WTC11 (cell line): Measurements from ENCODE around the gene CCDC107.

Experiments
- CBFB ChIP-seq: sonication (generic); formaldehyde crosslinking; IDR thresholded peaks from 2 replicates; pipeline ENCODE4 v1.8.1; 2022; ENCODE audit warnings: mild to moderate bottlenecking, low read depth, missing genetic modification reagents
- GABPB1 ChIP-seq: sonication (generic); formaldehyde crosslinking; IDR thresholded peaks from 2 replicates; pipeline ENCODE4 v1.8.1; 2023; ENCODE audit warnings: mild to moderate bottlenecking, missing genetic modification reagents
- NR2C2 ChIP-seq: sonication (generic); formaldehyde crosslinking; IDR thresholded peaks from 2 replicates; pipeline ENCODE4 v1.8.0; 2022; ENCODE audit warnings: mild to moderate bottlenecking, missing genetic modification reagents
- NR3C1 ChIP-seq: sonication (generic); formaldehyde crosslinking; conservative IDR thresholded peaks from 2 replicates; pipeline ENCODE4 v1.8.1; 2023; ENCODE audit warnings: low read depth, mild to moderate bottlenecking, missing genetic modification reagents
- SMAD3 ChIP-seq: sonication (generic); formaldehyde crosslinking; IDR thresholded peaks from 2 replicates; pipeline ENCODE4 v1.8.0; 2022; ENCODE audit warnings: missing genetic modification reagents, mild to moderate bottlenecking, borderline replicate concordance
- TP53 ChIP-seq: sonication (generic); formaldehyde crosslinking; IDR thresholded peaks from 2 replicates; pipeline ENCODE4 v1.8.1; 2023; ENCODE audit warnings: mild to moderate bottlenecking, missing genetic modification reagents
- ZNF263 ChIP-seq: sonication (generic); formaldehyde crosslinking; IDR thresholded peaks from 2 replicates; pipeline ENCODE4 v1.8.1; 2022; ENCODE audit warnings: low read depth, mild to moderate bottlenecking, moderate library complexity, missing genetic modification reagents
- ZNF396 ChIP-seq: fragments of 250-450 bp; sonication (Bioruptor Pico); IDR thresholded peaks from 2 replicates; pipeline ENCODE4 v1.8.0; 2021; ENCODE audit warnings: mild to moderate bottlenecking, moderate library complexity, borderline replicate concordance
- ZNF416 ChIP-seq: fragments of 250-450 bp; sonication (Bioruptor Pico); IDR thresholded peaks from 2 replicates; pipeline ENCODE4 v1.9.0; 2021; ENCODE audit warnings: mild to moderate bottlenecking, inconsistent platforms
- TF ChIP-seq, protein P1 (sequence below): sonication (generic); formaldehyde crosslinking; IDR thresholded peaks from 2 replicates; pipeline ENCODE4 v1.8.1; 2022; ENCODE audit warnings: low read depth, mild to moderate bottlenecking, moderate library complexity, missing genetic modification reagents, borderline replicate concordance
- TF ChIP-seq, protein P2 (sequence below): fragments of 200-600 bp; IDR thresholded peaks from 2 replicates; pipeline ENCODE4 v1.8.0; 2022; ENCODE audit warnings: antibody characterized with exemption
- TF ChIP-seq, protein P3 (sequence below): sonication (generic); formaldehyde crosslinking; IDR thresholded peaks from 2 replicates; pipeline ENCODE4 v1.8.1; 2023; ENCODE audit warnings: mild to moderate bottlenecking, missing genetic modification reagents, moderate library complexity

DNA sequence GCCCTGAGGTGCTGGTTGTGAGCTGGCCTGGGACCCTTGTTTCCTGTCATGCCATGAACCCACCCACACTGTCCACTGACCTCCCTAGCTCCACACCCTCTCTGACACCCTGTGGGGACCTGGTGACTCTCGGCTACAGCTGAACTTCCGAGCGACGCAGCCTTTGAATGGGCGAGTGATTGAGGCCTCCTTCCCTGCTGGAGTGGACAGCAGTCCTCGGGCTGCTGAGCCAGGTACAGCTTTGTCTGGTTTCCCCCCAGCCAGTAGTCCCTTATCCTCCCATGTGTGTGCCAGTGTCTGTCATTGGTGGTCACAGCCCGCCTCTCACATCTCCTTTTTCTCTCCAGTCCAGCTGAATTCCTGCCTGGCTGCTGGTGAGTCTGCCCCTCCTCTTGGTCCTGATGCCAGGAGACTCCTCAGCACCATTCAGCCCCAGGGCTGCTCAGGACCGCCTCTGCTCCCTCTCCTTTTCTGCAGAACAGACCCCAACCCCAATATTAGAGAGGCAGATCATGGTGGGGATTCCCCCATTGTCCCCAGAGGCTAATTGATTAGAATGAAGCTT, 21.8 kb downstream of the CCDC107 start:
- TF ChIP-seq, protein P1, sequence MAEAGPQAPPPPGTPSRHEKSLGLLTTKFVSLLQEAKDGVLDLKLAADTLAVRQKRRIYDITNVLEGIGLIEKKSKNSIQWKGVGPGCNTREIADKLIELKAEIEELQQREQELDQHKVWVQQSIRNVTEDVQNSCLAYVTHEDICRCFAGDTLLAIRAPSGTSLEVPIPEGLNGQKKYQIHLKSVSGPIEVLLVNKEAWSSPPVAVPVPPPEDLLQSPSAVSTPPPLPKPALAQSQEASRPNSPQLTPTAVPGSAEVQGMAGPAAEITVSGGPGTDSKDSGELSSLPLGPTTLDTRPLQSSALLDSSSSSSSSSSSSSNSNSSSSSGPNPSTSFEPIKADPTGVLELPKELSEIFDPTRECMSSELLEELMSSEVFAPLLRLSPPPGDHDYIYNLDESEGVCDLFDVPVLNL: no peak
- no peak for TF ChIP-seq GABPB1 (CRISPR knock-in tag)
- TF ChIP-seq, protein P2, sequence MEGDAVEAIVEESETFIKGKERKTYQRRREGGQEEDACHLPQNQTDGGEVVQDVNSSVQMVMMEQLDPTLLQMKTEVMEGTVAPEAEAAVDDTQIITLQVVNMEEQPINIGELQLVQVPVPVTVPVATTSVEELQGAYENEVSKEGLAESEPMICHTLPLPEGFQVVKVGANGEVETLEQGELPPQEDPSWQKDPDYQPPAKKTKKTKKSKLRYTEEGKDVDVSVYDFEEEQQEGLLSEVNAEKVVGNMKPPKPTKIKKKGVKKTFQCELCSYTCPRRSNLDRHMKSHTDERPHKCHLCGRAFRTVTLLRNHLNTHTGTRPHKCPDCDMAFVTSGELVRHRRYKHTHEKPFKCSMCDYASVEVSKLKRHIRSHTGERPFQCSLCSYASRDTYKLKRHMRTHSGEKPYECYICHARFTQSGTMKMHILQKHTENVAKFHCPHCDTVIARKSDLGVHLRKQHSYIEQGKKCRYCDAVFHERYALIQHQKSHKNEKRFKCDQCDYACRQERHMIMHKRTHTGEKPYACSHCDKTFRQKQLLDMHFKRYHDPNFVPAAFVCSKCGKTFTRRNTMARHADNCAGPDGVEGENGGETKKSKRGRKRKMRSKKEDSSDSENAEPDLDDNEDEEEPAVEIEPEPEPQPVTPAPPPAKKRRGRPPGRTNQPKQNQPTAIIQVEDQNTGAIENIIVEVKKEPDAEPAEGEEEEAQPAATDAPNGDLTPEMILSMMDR: no peak
- TF ChIP-seq TP53 (CRISPR knock-in tag): no peak
- TF ChIP-seq ZNF263 (CRISPR knock-in tag): no peak
- TF ChIP-seq NR3C1: no peak
- TF ChIP-seq, protein P3, sequence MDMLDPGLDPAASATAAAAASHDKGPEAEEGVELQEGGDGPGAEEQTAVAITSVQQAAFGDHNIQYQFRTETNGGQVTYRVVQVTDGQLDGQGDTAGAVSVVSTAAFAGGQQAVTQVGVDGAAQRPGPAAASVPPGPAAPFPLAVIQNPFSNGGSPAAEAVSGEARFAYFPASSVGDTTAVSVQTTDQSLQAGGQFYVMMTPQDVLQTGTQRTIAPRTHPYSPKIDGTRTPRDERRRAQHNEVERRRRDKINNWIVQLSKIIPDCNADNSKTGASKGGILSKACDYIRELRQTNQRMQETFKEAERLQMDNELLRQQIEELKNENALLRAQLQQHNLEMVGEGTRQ: no peak
- no peak for TF ChIP-seq ZNF396 (CRISPR knock-in tag)
- TF ChIP-seq CBFB: no peak
- no peak for TF ChIP-seq SMAD3 (CRISPR knock-in tag)
- TF ChIP-seq NR2C2: no peak
- TF ChIP-seq ZNF416: no peak
